Astrocyte (in vitro differentiated cells and primary cell): ENCODE data around the gene PCDHGA11.

Source experiments
- CTCF ChIP-seq: IDR thresholded peaks from 2 replicates; pipeline ENCODE4 v1.5.1; 2011; ENCODE audit warnings: low read depth, mild to moderate bottlenecking, inconsistent platforms, low read length, moderate library complexity; ENCODE audit not compliant: insufficient read depth
- EZH2 ChIP-seq: IDR thresholded peaks from 2 replicates; pipeline ENCODE4 v1.6.1; 2012; ENCODE audit warnings: mild to moderate bottlenecking, low read length, inconsistent platforms; ENCODE audit not compliant: insufficient read depth

DNA sequence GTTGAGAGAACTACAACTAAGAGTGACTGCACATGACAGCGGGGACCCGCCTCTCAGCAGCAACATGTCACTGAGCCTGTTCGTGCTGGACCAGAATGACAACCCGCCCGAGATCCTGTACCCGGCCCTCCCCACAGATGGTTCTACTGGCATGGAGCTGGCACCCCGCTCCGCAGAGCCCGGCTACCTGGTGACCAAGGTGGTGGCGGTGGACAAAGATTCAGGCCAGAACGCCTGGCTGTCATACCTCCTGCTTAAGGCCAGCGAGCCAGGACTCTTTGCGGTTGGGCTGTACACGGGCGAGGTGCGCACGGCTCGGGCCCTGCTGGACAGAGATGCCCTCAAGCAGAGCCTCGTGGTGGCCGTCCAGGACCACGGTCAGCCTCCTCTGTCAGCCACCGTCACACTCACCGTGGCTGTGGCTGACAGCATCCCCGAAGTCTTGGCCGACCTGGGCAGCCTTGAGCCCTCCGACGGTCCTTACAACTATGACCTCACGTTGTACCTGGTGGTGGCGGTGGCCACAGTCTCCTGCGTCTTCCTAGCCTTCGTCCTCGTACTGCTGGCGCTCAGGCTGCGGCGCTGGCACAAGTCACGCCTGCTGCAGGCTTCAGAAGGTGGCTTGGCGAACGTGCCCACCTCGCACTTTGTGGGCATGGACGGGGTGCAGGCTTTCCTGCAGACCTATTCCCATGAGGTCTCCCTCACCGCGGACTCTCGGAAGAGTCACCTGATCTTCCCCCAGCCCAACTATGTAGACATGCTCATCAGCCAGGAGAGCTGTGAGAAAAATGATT is 36.2 kb upstream of the PCDHGA11 start:
- TF ChIP-seq CTCF = no peak
- TF ChIP-seq EZH2 = no peak
